AG04449 (cell line): ENCODE measurements around the gene EML6.

ENCODE experiments used
- CTCF ChIA-PET: fragments of 350-600 bp; formaldehyde crosslinking; extraction: SDS; loops from one replicate; lab custom pipeline; 2021; ENCODE audit warnings: antibody characterized with exemption; lab: Yijun Ruan, JAX
- POLR2A ChIA-PET: fragments of 400-600, 350-600 bp; formaldehyde crosslinking; extraction: SDS; loops from one replicate; lab custom pipeline; 2020; ENCODE audit warnings: antibody characterized with exemption, inconsistent platforms; lab: Yijun Ruan, JAX
- DNase-seq: peaks from one replicate; pipeline ENCODE4 v3.0.0-alpha.2; 2010; ENCODE audit warnings: low read depth, low spot score
- H3K4me3 ChIP-seq: 2 replicates; pipeline ENCODE4 v1.5.1; 2011; ENCODE audit warnings: low read depth, mild to moderate bottlenecking, control low read depth, low read length
- CTCF ChIP-seq: IDR thresholded peaks from one replicate; pipeline ENCODE4 v1.5.1; 2011; ENCODE audit warnings: mild to moderate bottlenecking, moderate library complexity, low read length, control low read depth, inconsistent platforms; ENCODE audit not compliant: insufficient read depth; ENCODE audit errors: missing control alignments

The EML6 gene

DNA sequence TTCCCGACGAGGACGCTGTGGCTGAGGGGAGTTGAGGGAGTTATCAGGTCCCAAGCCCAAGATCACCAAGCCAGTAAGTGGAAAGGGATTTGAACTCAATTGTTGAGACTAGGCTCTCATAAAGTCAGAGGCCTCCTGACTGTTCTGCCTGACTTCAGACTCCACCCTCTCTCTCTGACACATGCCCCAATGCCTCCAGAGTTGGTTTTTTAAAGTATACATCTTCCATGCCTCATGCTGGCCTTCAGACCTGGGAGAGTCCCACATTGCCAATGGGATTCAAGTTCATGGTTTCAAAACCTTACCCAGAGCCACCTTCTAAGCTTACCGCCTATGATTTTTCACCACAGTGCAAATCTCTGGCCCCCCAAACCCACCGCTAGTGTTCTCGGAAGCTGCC is 226.0 kb downstream of the EML6 start:
- no peak overlapping the region for H3K4me3 ChIP-seq
- no peak for DNase-seq
- no peak for TF ChIP-seq CTCF
- ChIA-PET CTCF (interaction anchor here (1.5 kb wide), 1 partner anchor 111 kb away, joined by 3 read pairs; no protein-coding TSS in a partner anchor), POLR2A (no interaction called here)

DNA sequence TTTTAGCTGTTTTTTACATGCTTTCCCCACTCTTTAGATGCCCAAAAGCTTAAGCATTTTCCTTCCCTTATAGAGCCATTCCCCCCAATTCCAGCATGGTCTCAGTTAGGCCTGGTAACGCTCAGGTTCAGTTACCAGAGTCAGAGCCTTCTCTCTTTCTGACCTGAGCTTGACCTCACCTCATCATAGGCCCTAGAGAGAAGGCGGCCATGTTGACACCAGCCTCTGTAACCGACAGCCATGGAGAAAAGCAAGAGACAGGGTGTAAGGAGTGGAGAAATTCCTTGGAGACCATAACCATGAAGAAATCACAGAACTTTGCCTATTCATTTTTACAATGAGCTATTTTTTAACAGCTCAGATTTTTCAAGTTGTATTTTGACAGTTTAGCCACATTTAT is 227.3 kb downstream of the EML6 start:
- no peak overlapping the region for H3K4me3 ChIP-seq
- POLR2A ChIA-PET = interaction anchor here (0.8 kb wide), 1 partner anchor 52 kb away, joined by 3 read pairs; no protein-coding TSS in a partner anchor
- TF ChIP-seq CTCF = no peak
- CTCF ChIA-PET = interaction anchor here (1.5 kb wide), 1 partner anchor 112 kb away, joined by 3 read pairs; no protein-coding TSS in a partner anchor
- DNase-seq = no peak

- H3K4me3 ChIP-seq = no peak overlapping the region
- CTCF ChIA-PET = interaction anchor here (0.9 to 1.1 kb wide), 4 partner anchors 13 to 216 kb away, joined by 3 to 5 read pairs (median 3); no protein-coding TSS in a partner anchor
- no peak for TF ChIP-seq CTCF
- POLR2A ChIA-PET = no interaction called here
- DNase-seq = no peak
These were observed 229.0 kb downstream of the EML6 start for GRCh38 chr2:54952425-54952824.

DNA sequence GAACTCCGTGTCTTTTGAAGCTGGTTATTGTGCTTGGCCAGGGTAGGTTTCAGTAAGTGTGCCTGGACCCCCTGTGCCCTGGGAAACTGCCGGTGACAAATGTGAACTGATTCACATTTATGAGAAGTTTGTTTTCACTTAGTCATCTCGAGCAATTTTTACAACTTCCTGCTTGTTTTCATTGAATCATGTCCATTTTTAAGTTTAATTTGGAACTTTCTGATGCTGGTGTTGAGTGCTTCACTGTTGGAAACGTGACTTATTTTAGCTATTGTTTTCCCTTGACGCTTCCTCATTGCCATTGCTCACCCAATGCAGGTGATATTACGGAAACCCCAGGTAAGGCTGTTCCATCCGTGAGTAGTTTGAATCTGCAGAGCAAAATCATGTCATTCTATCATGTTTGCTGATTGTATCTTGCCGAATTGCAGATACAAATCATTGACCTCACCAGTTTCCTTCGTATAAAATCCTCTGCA is 229.6 kb downstream of the EML6 start:
- TF ChIP-seq CTCF = no peak
- H3K4me3 ChIP-seq = no peak overlapping the region
- DNase-seq = no peak
- CTCF ChIA-PET = interaction anchor here (1.1 kb wide), 3 partner anchors 13 to 216 kb away, joined by 3 to 5 read pairs (median 3); no protein-coding TSS in a partner anchor
- POLR2A ChIA-PET = no interaction called here

DNA sequence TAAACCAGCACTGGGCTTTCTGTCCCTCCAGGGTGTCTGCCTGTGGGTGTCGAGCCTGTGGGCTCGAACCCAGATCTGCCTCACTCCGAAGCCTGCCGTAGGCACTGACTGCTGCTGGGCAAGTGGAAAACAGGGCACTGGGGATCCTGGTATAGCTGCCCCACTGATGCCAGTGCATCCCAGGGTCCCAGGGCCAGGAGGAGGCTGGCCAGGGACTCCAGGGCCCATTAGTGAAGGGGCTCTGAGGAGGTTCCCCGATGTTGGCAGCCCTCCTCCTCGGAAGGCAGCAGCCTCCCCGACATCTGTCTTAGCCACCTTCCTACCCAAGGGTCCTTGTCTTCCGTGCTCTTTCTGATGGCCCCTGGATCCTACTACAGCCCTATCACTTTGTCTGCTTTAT is 230.7 kb downstream of the EML6 start:
- H3K4me3 ChIP-seq = no peak overlapping the region
- ChIA-PET CTCF (no interaction called here), POLR2A (no interaction called here)
- no peak for TF ChIP-seq CTCF
- DNase-seq = no peak

DNA sequence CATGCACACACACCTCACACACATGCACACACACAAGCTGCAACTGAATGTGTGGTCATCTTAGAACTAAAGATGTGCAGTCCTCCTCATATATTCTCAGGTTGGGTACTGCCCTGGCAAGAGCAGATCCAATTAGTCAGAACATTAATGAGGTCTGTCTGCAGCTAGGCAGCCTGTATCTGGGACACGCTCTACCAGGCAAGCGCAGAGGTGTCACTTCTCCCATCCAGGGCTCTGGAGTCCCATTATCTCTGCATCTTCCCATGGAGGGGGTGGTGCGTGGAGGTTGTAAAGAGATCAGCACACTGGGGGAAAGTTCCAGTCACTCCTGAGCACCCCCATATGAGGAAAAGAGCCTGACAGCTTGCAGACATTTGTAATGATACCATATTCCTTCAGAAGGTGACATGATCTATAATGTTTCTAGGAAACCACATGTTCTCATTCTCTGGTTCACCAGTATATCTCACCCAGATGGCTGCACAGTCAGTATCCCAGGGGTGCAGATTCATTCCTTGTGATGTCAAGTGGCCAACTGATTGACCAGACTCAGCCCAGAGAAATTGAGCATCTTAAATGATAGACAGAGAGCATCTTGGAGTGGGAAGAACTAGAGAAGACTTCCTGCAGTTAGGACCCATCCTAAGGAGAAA is 231.4 kb downstream of the EML6 start:
- TF ChIP-seq CTCF = no peak
- ChIA-PET POLR2A (no interaction called here), CTCF (interaction anchor here (1.7 to 2.5 kb wide), 2 partner anchors 8 to 11 kb away, joined by 4 to 10 read pairs; no protein-coding TSS in a partner anchor)
- H3K4me3 ChIP-seq = no peak overlapping the region
- no peak for DNase-seq
